ENCODE data around the gene ARPC1A. TPM values are rescaled to one million over a fixed set of nuclear protein-coding genes. Genes with fewer than 3 reads are reported as not detected.
"Not testable (repeated sequence)": the region's sequence is repeated elsewhere in the genome, so short reads cannot be mapped to it uniquely, and the experiment has no call there.

The ARPC1A gene
- 125 and 179 TPM in 2 replicates for total RNA-seq (2014; rRNA removed; shearing (Covaris generic); ENCODE audit: low replicate concordance)

- in situ Hi-C loops (cut with HindIII; ENCODE audit: low pct_unique_long_range_greater_than_20kb, low sequenced_read_pairs) = no loop called here
- DNase-seq (ENCODE audit: low read depth) = peak; percentile 87
Observed at GRCh38 chr7:99325592-99326407, at the start of gene ARPC1A. Gene ARPC1A, plus strand, starts transcription at chr7:99325898. Its CDS starts 7,456 bp downstream, at chr7:99333354.

GRCh38 chr7:99278180-99278579, 47.5 kb upstream of the ARPC1A start:
- in situ Hi-C loops (cut with HindIII; ENCODE audit: low pct_unique_long_range_greater_than_20kb, low sequenced_read_pairs) = no loop called here
- no peak for DNase-seq (ENCODE audit: low read depth)

- in situ Hi-C loops (cut with HindIII; ENCODE audit: low pct_unique_long_range_greater_than_20kb, low sequenced_read_pairs); DNase-seq (ENCODE audit: low read depth): not testable (repeated sequence)
Observed at GRCh38 chr7:99284165-99284564, 41.5 kb upstream of the ARPC1A start.

GRCh38 chr7:99287779-99288534, 37.7 kb upstream of the ARPC1A start:
- in situ Hi-C loops (cut with HindIII; ENCODE audit: low pct_unique_long_range_greater_than_20kb, low sequenced_read_pairs) = no loop called here
- no peak for DNase-seq (ENCODE audit: low read depth)

GRCh38 chr7:99289185-99289584, 36.5 kb upstream of the ARPC1A start:
- no peak for DNase-seq (ENCODE audit: low read depth)
- in situ Hi-C loops (cut with HindIII; ENCODE audit: low pct_unique_long_range_greater_than_20kb, low sequenced_read_pairs) = no loop called here

GRCh38 chr7:99290148-99290547, 35.5 kb upstream of the ARPC1A start:
- DNase-seq (ENCODE audit: low read depth); in situ Hi-C loops (cut with HindIII; ENCODE audit: low pct_unique_long_range_greater_than_20kb, low sequenced_read_pairs): not testable (repeated sequence)

GRCh38 chr7:99290980-99291607, 34.6 kb upstream of the ARPC1A start:
- in situ Hi-C loops (cut with HindIII; ENCODE audit: low pct_unique_long_range_greater_than_20kb, low sequenced_read_pairs) = no loop called here
- no peak for DNase-seq (ENCODE audit: low read depth)

- in situ Hi-C loops (cut with HindIII; ENCODE audit: low pct_unique_long_range_greater_than_20kb, low sequenced_read_pairs) = no loop called here
- DNase-seq (ENCODE audit: low read depth) = no peak
Observed at GRCh38 chr7:99292127-99292526, 33.6 kb upstream of the ARPC1A start.

- in situ Hi-C loops (cut with HindIII; ENCODE audit: low pct_unique_long_range_greater_than_20kb, low sequenced_read_pairs) = no loop called here
- no peak for DNase-seq (ENCODE audit: low read depth)
Observed at GRCh38 chr7:99293167-99293566, 32.5 kb upstream of the ARPC1A start.

- in situ Hi-C loops (cut with HindIII; ENCODE audit: low pct_unique_long_range_greater_than_20kb, low sequenced_read_pairs) = no loop called here
- DNase-seq (ENCODE audit: low read depth) = no peak
Observed at GRCh38 chr7:99293650-99294049, 32.0 kb upstream of the ARPC1A start.

- no peak for DNase-seq (ENCODE audit: low read depth)
- in situ Hi-C loops (cut with HindIII; ENCODE audit: low pct_unique_long_range_greater_than_20kb, low sequenced_read_pairs) = no loop called here
Observed at GRCh38 chr7:99296471-99296870, 29.2 kb upstream of the ARPC1A start.

- no peak for DNase-seq (ENCODE audit: low read depth)
- in situ Hi-C loops (cut with HindIII; ENCODE audit: low pct_unique_long_range_greater_than_20kb, low sequenced_read_pairs) = no loop called here
Observed at GRCh38 chr7:99301496-99301895, 24.2 kb upstream of the ARPC1A start.

GRCh38 chr7:99305473-99306260, 20.0 kb upstream of the ARPC1A start:
- DNase-seq (ENCODE audit: low read depth) = no peak
- in situ Hi-C loops (cut with HindIII; ENCODE audit: low pct_unique_long_range_greater_than_20kb, low sequenced_read_pairs) = no loop called here

- no peak for DNase-seq (ENCODE audit: low read depth)
Observed at GRCh38 chr7:99308461-99309074, 17.1 kb upstream of the ARPC1A start.

GRCh38 chr7:99309111-99309510, 16.6 kb upstream of the ARPC1A start:
- in situ Hi-C loops (cut with HindIII; ENCODE audit: low pct_unique_long_range_greater_than_20kb, low sequenced_read_pairs) = no loop called here
- no peak for DNase-seq (ENCODE audit: low read depth)

More at GRCh38 chr7:99308461-99309074, 17.1 kb upstream of the ARPC1A start:
- in situ Hi-C loops (cut with HindIII; ENCODE audit: low pct_unique_long_range_greater_than_20kb, low sequenced_read_pairs) = no loop called here

GRCh38 chr7:99310004-99310403, 15.7 kb upstream of the ARPC1A start:
- no peak for DNase-seq (ENCODE audit: low read depth)
- in situ Hi-C loops (cut with HindIII; ENCODE audit: low pct_unique_long_range_greater_than_20kb, low sequenced_read_pairs) = no loop called here

GRCh38 chr7:99311702-99312101, 14.0 kb upstream of the ARPC1A start:
- DNase-seq (ENCODE audit: low read depth) = no peak

More at GRCh38 chr7:99311702-99312101, 14.0 kb upstream of the ARPC1A start:
- in situ Hi-C loops (cut with HindIII; ENCODE audit: low pct_unique_long_range_greater_than_20kb, low sequenced_read_pairs) = no loop called here

All from Caki2 (cell line).